ENCODE measurements around the gene STAT5A. TPM values are rescaled to one million over a fixed set of nuclear protein-coding genes. Genes with fewer than 3 reads are reported as not detected.

The STAT5A gene
- polyA plus RNA-seq, 1 donor from 2014 or later, result 0.28 TPM

- H3K9me2 ChIP-seq (ENCODE audit: insufficient read depth, low read length), result no peaks in the 10 kb centered on the region
- H3K4me2 ChIP-seq (ENCODE audit: low read length), result no peak overlapping the region
- H3K9me3 ChIP-seq (ENCODE audit: low read length), result no peaks in the 10 kb centered on the region
- no peaks in the 10 kb centered on the region for H3F3A ChIP-seq (ENCODE audit: insufficient read depth, low read length, poor library complexity, severe bottlenecking)
- no peaks in the 10 kb centered on the region for H3K79me2 ChIP-seq (replicated peaks; ENCODE audit: insufficient read depth, low read length)
- H2AFZ ChIP-seq (ENCODE audit: low read depth, low read length), result no peak overlapping the region
- no peak overlapping the region for H3K27ac ChIP-seq (ENCODE audit: low read length)
- H3K9ac ChIP-seq (ENCODE audit: low read length), result no peak overlapping the region
- H3K36me3 ChIP-seq (ENCODE audit: insufficient read depth, low read length), result no peaks in the 10 kb centered on the region
- no peak overlapping the region for H3K4me3 ChIP-seq (ENCODE audit: low read length)
- no peaks in the 10 kb centered on the region for H3K27me3 ChIP-seq (ENCODE audit: insufficient read depth, low read depth, low read length)
- no peak for TF ChIP-seq TAF1 (IDR thresholded peaks at IDR 0.05; ENCODE audit: low read depth)
- TF ChIP-seq EZH2 (IDR thresholded peaks at IDR 0.05; ENCODE audit: borderline replicate concordance, insufficient read depth, low read length, poor library complexity, severe bottlenecking), result no peak
- no peak for TF ChIP-seq EP300 (conservative IDR thresholded peaks at IDR 0.05; ENCODE audit: poor library complexity, severe bottlenecking)
- TF ChIP-seq POLR2AphosphoS5 (IDR thresholded peaks at IDR 0.05), result no peak
- TF ChIP-seq SMC3 (conservative IDR thresholded peaks at IDR 0.05; ENCODE audit: poor library complexity), result no peak
- TF ChIP-seq RAD21 (conservative IDR thresholded peaks at IDR 0.05), result no peak
- no peak for TF ChIP-seq MXI1 (conservative IDR thresholded peaks at IDR 0.05; ENCODE audit: poor library complexity, severe bottlenecking)
- no peak for TF ChIP-seq REST (IDR thresholded peaks at IDR 0.05; ENCODE audit: borderline replicate concordance)
- TF ChIP-seq CTCF (IDR thresholded peaks at IDR 0.05; ENCODE audit: poor library complexity, severe bottlenecking), result no peak
- no peaks in the 10 kb centered on the region for H4K20me1 ChIP-seq (ENCODE audit: insufficient read depth)
Observed at GRCh38 chr17:42321555-42321954, 33.3 kb downstream of the STAT5A start.

- H3K79me2 ChIP-seq (replicated peaks; ENCODE audit: insufficient read depth, low read length), result no peaks in the 10 kb centered on the region
- no peak overlapping the region for H3K27ac ChIP-seq (ENCODE audit: low read length)
- H3K4me3 ChIP-seq (ENCODE audit: low read length), result no peak overlapping the region
- H3K36me3 ChIP-seq (ENCODE audit: insufficient read depth, low read length), result no peaks in the 10 kb centered on the region
- no peaks in the 10 kb centered on the region for H3K9me2 ChIP-seq (ENCODE audit: insufficient read depth, low read length)
- H4K20me1 ChIP-seq (ENCODE audit: insufficient read depth), result no peaks in the 10 kb centered on the region
- no peak for TF ChIP-seq EP300 (conservative IDR thresholded peaks at IDR 0.05; ENCODE audit: poor library complexity, severe bottlenecking)
- TF ChIP-seq REST (IDR thresholded peaks at IDR 0.05; ENCODE audit: borderline replicate concordance), result no peak
- no peak for TF ChIP-seq MXI1 (conservative IDR thresholded peaks at IDR 0.05; ENCODE audit: poor library complexity, severe bottlenecking)
- peak; percentile 98 for TF ChIP-seq SMC3 (conservative IDR thresholded peaks at IDR 0.05; ENCODE audit: poor library complexity)
- peak; percentile 99 for TF ChIP-seq CTCF (IDR thresholded peaks at IDR 0.05; ENCODE audit: poor library complexity, severe bottlenecking)
- peak; percentile 98 for TF ChIP-seq RAD21 (conservative IDR thresholded peaks at IDR 0.05)
- no peak for TF ChIP-seq EZH2 (IDR thresholded peaks at IDR 0.05; ENCODE audit: borderline replicate concordance, insufficient read depth, low read length, poor library complexity, severe bottlenecking)
- no peak for TF ChIP-seq POLR2AphosphoS5 (IDR thresholded peaks at IDR 0.05)
- no peak for TF ChIP-seq TAF1 (IDR thresholded peaks at IDR 0.05; ENCODE audit: low read depth)
- H3K27me3 ChIP-seq (ENCODE audit: insufficient read depth, low read depth, low read length), result no peaks in the 10 kb centered on the region
- H3F3A ChIP-seq (ENCODE audit: insufficient read depth, low read length, poor library complexity, severe bottlenecking), result no peaks in the 10 kb centered on the region
- no peak overlapping the region for H3K4me2 ChIP-seq (ENCODE audit: low read length)
- no peak overlapping the region for H3K9ac ChIP-seq (ENCODE audit: low read length)
- no peaks in the 10 kb centered on the region for H3K9me3 ChIP-seq (ENCODE audit: low read length)
- H2AFZ ChIP-seq (ENCODE audit: low read depth, low read length), result no peak overlapping the region
Observed at GRCh38 chr17:42322382-42323267, 34.3 kb downstream of the STAT5A start.
